K562 (cell line): ENCODE data around the gene NUP160. TPM values are rescaled to one million over a fixed set of nuclear protein-coding genes. Genes with fewer than 3 reads are reported as not detected.

Experiments used
- ARID4B ChIP-seq: sonication (generic); formaldehyde crosslinking; IDR thresholded peaks from 2 replicates; pipeline ENCODE4 v1.8.0; 2022; ENCODE audit warnings: mild to moderate bottlenecking, missing genetic modification reagents
- ID3 ChIP-seq, 2 experiments: fragments of 250-450 bp in 1 of 2; fragments of 450-650 bp in 1 of 2; sonication (Bioruptor Pico) in 1 of 2; IDR thresholded peaks; 2 replicates each; pipeline versions ENCODE4 v1.6.1 to v1.8.0; 2016 to 2021; ENCODE audit warnings: mild to moderate bottlenecking in 2 of 2, moderate library complexity in 2 of 2, missing compliant biosample characterization in 1 of 2, missing genetic modification characterization in 1 of 2
- KDM1A ChIP-seq, 2 experiments: fragments of 450-650 bp; IDR thresholded peaks; 2 replicates each; pipeline ENCODE4 v1.6.1; 2016; ENCODE audit warnings: mild to moderate bottlenecking in 2 of 2
- SMAD3 ChIP-seq: fragments of 450-650 bp; formaldehyde crosslinking; conservative IDR thresholded peaks from 2 replicates; pipeline ENCODE4 v1.4.0; 2020; ENCODE audit warnings: mild to moderate bottlenecking
- TFAM ChIP-seq: fragments of 250-450 bp; sonication (Bioruptor Pico); conservative IDR thresholded peaks from 2 replicates; pipeline ENCODE4 v1.5.0; 2021; ENCODE audit warnings: mild to moderate bottlenecking, moderate library complexity
- polyA plus RNA-seq, 8 experiments: library from polyadenylated mRNA; depleted of rRNA in 4 of 8; stranded (reverse) in 5 of 8; unstranded in 3 of 8; fragments of >200 nt; fragmentation: Nextera tagmentation in 2 of 8; fragmentation: Illumina TruSeq in 1 of 8; extraction: Ambion mirVana in 2 of 8; extraction: Trizol in 1 of 8; gene quantifications; 2 replicates each; pipeline versions ENCODE4 v1.2.1 to v1.2.3, GENCODE V29; 2011 to 2014; ENCODE audit warnings: inconsistent platforms in 1 of 8, missing spikeins in 1 of 8
- total RNA-seq, 7 experiments: library from RNA; depleted of rRNA in 6 of 7; stranded (reverse); fragments of >200 nt in 6 of 7; fragmentation: Illumina TruSeq in 2 of 7; extraction: Trizol in 2 of 7; gene quantifications; 2 replicates each; pipeline versions ENCODE4 v1.2.1 to v1.2.3, GENCODE V29; 2011 to 2021; ENCODE audit warnings: low replicate concordance in 1 of 7
- TF ChIP-seq, protein P1 (sequence below): fragments of 250-450 bp; sonication (Bioruptor Pico); IDR thresholded peaks from 2 replicates; pipeline ENCODE4 v1.4.0; 2020; ENCODE audit warnings: mild to moderate bottlenecking, moderate library complexity

NUP160 gene
- total and polyA plus RNA-seq, 9 of the 15 experiments (the other 6 are each of a cell fraction or from before 2014, with no cell fraction given) = 41.5 to 112 (median 65.0) TPM

GRCh38 chr11:47887910-47888569 is 39.9 kb upstream of the NUP160 start (continued):
- TF ChIP-seq ARID4B (CRISPR knock-in tag) (no peak), SMAD3 (CRISPR knock-in tag) (no peak), TFAM (CRISPR knock-in tag) (no peak), ID3 (CRISPR knock-in tag; IDR thresholded peaks at IDR 0.05) (no peak), ID3 (tag; IDR thresholded peaks at IDR 0.05) (no peak), KDM1A (IDR thresholded peaks at IDR 0.05) (no peak)
- TF ChIP-seq, protein P1, sequence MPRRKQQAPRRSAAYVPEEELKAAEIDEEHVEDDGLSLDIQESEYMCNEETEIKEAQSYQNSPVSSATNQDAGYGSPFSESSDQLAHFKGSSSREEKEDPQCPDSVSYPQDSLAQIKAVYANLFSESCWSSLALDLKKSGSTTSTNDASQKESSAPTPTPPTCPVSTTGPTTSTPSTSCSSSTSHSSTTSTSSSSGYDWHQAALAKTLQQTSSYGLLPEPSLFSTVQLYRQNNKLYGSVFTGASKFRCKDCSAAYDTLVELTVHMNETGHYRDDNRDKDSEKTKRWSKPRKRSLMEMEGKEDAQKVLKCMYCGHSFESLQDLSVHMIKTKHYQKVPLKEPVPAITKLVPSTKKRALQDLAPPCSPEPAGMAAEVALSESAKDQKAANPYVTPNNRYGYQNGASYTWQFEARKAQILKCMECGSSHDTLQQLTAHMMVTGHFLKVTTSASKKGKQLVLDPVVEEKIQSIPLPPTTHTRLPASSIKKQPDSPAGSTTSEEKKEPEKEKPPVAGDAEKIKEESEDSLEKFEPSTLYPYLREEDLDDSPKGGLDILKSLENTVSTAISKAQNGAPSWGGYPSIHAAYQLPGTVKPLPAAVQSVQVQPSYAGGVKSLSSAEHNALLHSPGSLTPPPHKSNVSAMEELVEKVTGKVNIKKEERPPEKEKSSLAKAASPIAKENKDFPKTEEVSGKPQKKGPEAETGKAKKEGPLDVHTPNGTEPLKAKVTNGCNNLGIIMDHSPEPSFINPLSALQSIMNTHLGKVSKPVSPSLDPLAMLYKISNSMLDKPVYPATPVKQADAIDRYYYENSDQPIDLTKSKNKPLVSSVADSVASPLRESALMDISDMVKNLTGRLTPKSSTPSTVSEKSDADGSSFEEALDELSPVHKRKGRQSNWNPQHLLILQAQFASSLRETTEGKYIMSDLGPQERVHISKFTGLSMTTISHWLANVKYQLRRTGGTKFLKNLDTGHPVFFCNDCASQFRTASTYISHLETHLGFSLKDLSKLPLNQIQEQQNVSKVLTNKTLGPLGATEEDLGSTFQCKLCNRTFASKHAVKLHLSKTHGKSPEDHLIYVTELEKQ (CRISPR knock-in tag) = no peak
